ENCODE data around the gene SLC17A9.

The SLC17A9 gene

DNA sequence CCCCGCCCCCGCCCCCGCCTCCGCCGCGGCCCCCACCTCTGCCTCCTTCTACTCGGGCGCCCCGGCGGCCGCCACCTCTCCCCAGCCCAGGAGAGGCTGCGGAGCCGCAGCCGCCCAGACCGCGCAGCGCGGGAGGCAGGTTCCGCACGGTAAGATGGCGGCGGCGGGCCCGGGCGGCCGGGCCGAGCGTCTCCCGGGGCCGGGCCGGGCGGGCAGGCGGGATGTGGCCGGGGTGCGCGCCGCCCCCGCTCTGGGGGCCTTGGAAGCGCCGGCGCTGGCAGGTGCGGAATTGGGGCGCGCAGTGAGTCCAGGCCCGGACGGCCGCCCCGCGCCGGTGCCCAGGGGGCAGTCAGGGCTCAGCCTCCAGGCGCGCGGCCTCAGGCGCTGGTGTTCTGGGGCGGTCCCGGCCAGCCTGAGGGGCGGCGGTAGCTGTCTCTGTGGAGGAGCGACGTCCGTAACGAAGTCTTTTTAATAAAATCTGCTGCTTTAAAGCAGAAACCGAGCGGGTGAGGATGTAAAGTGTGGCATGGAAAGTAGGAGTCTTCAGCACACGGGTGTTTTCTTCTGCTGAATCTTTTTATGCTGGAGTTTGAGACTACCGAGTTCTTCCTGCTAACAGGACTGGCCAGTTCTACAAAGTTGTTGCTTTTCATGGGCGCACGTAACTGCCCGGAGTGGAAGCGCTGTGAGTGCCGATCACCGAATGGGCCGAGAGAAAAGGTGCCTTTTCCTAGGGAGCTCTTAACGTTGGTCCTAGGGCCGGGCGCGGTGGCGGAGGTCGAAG, 14.2 kb upstream of the SLC17A9 start, which contains the start of gene GID8:
Gene GID8 (plus strand): TSS at position 43 of the 784 bp plus-strand sequence. CDS start 3,356 bp downstream, outside the sequence.
- peak; percentile 60 for DNase-seq (ENCODE audit: low read depth)

DNA sequence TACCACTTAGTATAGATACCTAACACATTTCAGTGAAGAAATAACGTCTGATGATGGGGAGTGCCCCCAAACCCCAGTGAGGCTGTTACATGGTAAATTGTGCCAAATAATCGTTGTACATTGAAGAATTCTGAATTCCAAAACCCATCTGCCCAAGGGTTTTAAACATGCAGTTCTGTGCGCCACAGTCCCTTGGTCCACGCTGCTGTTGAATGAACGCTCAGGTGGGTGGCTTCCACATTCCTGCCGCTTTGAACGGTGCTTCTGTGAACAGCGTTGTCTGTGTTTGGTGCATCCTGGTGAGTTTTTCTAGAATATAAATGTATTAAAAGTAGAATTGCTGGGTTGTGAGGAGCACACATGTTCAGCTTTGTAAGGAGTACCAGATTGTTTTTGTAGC, 11.6 kb upstream of the SLC17A9 start:
- no peak for DNase-seq (ENCODE audit: low read depth)

DNA sequence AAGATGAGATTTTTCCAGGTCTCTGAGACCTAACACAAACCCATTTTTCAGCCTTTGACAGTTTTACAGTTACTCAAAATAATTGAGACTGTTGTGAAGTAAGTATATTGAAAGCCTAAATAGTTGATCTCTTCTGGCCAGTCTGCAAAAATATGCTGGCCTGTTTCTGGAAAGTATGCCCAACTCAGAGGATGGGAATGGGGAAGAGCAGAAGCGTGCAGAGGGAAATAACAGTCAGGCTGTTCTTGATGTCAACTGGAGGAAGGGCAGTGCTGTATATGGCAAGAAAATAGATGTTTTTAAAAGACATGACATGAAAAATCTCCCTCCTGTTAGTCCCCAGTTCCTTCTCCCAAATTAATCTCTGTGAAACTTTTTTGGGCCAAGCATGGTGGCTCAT, 10.7 kb upstream of the SLC17A9 start:
- peak; percentile 33 for DNase-seq (ENCODE audit: low read depth)

DNA sequence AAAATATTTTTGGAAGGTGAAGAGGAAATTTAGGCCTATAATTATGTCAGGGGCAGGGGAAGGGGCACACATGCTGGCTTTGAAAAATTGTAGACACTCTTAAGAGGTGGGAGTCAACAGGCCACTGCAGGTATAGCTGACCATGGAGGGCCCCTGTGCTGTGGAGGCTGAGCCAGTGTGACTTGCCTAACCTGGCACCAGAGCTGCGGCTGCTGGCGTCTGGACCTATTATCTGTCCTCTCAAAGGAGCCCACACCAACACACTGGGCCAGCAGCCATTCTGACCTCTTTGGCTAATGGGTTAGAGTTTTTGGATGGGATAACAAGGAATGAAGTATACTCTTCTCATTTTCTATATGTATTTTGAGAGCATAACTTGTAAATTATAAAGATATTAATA, 10.1 kb upstream of the SLC17A9 start:
- DNase-seq (ENCODE audit: low read depth), result no peak

DNA sequence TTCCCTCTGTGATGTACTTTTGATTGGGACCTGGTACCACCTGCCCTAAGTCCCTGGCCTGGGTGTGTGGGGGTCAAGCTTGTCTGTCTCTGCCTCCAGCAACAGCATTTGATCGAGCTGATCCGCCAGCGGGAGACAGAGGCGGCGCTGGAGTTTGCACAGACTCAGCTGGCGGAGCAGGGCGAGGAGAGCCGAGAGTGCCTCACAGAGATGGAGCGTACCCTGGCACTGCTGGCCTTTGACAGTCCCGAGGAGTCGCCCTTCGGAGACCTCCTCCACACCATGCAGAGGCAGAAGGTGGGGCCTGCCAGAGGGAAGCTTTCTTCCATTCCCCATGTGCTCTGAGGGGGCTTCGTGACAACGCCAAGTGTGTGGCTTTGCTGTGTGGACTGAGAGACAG, 9.1 kb upstream of the SLC17A9 start:
- DNase-seq (ENCODE audit: low read depth), result no peak

DNA sequence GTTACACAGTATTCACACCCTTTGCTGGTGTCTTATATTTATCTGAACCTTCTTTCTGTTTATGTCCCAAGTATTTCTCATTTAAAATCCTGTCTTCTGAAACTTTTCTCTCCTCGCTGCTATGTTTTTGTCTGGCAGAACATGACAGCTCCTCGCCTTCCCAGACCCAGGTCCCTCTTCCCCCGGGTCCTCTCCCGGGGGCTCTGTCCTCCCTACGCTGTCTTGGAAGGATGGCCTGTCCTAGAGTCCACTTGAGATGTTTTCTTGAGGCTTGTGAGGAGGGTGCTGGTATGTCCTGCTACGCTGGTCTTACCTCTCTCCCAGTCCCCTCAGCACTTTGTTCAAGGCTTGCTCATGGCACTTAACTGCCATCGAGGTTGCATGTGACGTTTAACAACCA, 8.3 kb upstream of the SLC17A9 start:
- DNase-seq (ENCODE audit: low read depth), result no peak

DNA sequence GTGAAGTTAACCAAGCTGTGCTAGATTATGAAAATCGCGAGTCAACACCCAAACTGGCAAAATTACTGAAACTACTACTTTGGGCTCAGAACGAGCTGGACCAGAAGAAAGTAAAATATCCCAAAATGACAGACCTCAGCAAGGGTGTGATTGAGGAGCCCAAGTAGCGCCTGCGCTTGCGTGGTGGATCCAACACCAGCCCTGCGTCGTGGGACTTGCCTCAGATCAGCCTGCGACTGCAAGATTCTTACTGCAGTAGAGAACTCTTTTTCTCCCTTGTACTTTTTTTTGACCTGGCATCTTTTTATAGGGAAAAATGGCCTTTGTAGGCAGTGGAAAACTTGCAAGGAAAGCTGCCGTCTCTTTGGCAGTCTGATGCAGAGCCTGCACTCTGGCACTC, 7.8 kb upstream of the SLC17A9 start:
- DNase-seq (ENCODE audit: low read depth), result no peak

DNA sequence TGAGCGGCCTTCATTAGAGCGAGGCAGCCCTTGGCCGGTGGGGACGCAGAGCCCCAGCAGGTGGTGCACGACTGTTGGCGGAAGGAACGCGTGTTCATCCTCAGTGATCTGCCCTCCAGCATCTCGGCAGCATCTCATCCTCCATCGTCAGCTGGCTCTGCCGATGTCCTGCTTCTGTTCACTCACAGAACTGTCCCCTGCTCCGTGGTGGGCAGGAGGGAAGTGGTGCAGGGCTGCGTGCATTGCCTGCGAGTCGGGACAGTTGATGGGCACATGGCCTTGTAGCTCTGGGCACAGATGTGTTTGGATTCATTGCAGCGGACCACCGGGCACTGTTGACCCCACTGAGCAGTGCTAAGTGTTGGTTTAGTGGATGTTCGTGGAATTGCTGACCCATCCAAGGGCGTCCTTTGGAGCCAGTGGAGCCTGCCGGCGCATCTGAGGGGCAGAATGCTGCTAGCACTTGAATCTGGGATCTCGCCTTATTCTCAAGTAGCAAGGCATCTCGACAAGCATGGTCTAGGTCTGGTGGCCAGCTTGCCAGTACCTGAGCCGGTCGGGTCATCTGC, 6.7 kb upstream of the SLC17A9 start:
- no peak for DNase-seq (ENCODE audit: low read depth)

DNA sequence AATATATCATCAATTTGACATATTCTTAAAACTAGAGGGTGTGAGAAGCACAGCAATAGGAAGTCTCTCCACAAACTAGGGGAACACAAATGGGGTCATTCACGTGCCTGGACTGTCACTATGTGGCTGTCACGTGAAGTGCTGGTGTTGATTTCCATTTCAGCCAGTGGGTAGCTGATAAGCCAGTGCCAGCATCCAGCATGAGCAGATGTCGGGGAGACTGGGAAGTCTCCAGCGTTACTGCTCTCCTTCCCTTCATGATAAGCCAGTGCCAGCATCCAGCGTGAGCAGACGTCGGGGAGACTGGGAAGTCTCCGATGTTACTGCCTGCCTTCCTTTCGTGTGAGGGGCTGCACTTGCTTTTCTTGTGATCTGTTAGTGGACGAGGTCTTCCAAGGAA, 5.6 kb upstream of the SLC17A9 start:
- no peak for DNase-seq (ENCODE audit: low read depth)

DNA sequence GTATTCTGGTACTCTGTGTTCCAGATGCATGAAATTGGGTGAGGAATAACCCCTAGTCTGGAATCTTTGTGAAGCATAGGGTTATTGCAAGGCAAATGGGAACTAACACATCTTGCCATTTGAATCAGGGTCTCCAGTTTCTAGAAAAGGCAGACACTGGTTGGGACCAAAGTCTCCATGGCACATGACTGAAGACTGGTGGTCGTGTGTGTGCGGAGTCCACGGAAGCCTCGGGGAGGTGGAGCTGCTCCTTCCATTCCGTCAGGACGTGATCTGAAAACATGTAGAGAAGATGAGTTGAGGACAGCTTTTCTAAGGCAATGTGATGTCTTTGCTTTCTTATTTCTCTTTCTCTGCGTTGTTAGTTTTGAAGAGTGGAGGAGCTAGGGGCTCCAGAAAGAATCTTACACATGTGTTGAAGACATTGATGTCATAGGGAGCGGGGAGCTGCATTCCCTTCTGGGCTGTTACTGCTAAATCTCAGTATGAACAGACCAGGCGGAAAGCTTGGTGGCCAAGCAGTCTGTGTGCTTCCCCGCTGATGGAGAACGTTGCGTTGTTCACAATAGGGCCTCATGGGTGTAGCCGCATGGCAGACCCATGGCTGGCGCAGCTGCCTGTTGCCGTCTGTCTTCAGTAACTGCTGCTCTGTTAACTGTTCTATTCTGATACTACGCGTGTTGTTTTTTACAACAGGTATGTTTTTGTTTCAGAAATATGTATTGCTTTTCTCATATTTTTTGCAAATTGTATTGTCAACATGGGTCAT, 4.8 kb upstream of the SLC17A9 start:
- DNase-seq (ENCODE audit: low read depth), result no peak

DNA sequence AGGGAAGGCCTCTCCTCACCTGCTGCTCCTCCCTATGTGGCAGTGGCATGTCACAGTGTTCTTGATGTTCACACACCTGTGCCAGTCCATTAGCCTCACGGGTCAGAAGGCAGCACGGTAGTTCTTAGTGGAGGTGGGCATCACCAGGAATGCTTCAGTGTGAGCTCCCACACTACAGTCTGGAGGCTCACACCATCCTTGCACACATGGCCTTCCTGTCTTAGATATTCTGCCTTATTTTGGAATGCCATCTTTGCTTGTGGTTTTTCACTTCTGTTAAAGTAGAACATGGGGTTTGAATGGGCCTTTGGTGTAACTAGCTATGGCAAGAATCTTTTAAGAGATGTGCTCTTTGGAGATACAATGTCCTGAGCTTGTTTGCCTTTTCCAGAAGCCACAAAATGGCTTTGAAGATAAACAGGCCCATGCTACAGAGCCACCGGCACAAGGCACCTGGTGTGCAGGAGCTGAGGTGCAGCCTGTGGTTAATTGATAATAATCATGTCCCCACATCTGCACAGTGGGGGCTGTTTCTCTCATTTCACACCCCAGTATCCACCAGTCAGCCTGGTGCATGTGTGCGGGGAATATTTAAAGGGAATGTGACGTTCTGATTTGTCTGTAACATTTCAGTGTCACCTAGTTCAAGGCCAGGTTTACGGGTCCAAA, 3.2 kb upstream of the SLC17A9 start:
- DNase-seq (ENCODE audit: low read depth), result no peak

DNA sequence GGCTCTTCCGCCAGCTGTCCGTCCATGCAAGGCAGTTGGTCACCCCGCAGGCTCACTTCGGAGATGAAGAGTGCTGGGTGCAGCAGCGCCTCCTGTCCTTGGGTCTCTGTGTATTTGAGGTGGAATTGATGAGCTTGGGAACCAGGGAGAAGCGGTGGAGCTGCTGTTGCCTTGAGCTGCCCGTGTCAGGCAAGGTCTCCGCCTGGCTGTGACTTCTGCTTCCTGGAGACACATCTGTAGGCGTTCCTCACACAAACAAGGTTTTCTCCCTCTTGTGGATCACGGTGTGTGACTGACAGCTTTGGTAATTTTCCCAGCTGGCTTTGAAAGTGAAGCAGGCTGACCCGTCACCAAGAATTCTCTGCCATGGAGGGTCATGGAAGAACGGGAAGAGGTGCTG, 2.5 kb upstream of the SLC17A9 start:
- DNase-seq (ENCODE audit: low read depth), result no peak

DNA sequence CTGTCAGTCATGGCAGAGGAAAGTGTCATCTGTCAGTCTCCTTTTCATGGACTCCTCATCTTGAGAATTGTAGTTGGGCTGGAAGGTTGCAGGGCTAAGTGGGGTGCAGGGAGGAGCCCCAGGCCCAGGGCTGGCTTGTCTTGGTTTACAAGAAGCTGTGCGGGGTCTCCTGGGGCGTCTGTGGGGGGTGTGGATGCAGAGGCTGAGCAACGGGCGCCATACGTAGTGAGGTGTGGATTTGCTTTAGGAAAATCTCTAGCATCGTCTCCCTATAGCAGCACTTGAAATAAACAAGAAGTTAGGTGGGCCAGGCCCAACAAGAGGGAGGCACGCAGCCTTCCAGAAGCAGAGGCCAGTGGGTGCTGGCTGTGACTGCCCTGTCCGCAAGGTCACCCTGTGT, 1.8 kb upstream of the SLC17A9 start:
- DNase-seq (ENCODE audit: low read depth), result no peak

DNA sequence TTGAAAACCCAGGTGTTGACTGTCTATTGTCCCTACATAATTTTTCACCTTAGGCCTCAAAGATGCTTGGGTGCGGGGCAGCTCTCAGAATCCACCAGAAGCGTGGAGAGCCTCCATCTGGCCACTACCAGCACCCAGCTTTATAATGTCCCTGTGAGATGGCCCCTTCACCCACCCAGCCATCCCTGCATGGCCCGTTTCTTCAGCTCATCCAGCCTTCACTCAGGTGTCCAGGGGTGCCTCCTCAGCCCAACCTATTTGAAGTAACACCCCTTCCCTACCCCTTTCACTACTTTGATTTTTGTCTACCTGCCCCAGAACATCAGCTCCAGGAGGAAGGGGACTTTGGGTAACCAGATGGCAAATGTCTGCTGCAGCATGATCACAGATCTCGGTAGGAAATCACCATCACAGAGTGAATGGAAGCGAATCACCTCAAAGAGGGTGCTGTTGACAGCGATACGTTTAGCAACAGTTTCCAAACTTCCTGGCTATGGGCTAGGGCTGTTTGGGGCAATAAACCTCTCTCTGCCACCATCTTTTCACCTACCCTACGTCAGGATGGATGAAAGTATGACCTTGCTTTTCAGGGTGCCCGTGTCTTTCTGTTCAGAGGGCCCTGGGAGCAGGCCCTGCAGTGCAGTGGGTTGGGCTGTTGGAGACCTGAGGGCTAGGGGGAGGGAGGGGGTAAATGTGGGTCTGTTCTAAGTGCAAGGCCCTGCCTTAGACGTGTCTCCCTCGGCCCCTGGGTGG, 1.2 kb upstream of the SLC17A9 start:
- no peak for DNase-seq (ENCODE audit: low read depth)

DNA sequence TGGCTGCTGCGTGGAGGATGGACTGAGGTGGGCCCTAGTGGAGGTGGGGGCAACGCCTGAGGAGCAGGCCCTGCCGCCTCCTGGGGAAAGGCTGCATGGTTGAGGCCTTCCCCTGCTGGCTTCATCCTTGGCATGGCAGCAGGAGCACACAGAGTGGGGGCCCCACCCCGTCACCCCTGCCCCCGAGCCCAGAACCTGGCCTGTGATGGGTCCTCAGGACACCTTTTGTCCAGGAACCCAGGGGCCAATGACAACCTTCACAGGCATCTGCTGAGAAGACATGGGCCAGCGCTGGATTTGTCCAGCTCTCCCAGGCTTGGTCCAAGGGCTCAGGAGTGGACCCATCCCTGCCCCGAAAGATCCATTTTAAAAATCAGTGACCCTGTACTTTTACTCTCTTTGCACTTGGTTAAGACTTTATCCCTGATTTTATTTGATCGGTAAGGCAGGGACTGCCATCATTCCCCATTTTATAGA, 575 bp upstream of the SLC17A9 start:
- no peak for DNase-seq (ENCODE audit: low read depth)

DNA sequence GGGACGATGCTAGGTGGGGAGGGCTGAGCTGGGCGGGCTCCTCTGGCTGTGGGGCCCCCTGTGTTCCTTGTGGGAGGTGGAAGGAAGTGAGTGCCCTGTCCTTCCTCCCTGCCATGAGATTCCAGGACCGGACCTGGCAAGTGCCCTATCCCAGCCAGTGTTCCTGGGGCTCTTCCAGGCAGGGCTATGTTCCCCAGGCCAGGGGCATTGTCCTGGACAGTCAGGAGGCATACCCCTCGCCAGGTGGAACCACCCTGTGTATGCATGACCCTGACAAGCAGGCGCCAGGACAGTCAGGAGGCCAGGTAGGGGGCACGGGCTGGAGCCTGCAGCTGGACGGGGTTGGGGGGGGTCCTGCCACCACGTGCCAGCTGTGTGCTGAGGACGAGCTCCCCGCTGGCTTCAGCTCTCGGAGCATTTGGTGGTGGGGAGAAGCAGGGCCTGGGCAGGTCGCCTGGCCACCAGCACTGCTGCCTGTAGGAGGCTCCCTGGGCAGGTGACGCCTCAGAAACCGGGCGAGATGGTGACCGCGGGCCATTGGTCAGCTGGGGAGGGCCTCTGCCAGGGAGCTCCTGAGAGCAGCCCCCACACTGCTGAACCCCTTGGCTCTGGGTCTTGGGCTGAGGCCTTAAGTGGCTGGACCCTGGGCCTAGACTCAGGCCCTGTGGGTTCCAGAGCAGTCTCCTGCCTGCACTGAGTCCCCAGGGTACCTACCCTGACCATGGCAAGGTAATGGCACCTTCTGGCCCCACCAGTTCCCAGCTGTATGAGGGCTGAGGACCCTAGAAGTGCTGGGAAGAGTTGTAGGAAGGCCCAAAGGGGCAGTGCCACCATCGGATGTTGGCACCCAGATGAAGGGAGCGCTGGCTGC, 694 bp downstream of the SLC17A9 start:
- no peak for DNase-seq (ENCODE audit: low read depth)

DNA sequence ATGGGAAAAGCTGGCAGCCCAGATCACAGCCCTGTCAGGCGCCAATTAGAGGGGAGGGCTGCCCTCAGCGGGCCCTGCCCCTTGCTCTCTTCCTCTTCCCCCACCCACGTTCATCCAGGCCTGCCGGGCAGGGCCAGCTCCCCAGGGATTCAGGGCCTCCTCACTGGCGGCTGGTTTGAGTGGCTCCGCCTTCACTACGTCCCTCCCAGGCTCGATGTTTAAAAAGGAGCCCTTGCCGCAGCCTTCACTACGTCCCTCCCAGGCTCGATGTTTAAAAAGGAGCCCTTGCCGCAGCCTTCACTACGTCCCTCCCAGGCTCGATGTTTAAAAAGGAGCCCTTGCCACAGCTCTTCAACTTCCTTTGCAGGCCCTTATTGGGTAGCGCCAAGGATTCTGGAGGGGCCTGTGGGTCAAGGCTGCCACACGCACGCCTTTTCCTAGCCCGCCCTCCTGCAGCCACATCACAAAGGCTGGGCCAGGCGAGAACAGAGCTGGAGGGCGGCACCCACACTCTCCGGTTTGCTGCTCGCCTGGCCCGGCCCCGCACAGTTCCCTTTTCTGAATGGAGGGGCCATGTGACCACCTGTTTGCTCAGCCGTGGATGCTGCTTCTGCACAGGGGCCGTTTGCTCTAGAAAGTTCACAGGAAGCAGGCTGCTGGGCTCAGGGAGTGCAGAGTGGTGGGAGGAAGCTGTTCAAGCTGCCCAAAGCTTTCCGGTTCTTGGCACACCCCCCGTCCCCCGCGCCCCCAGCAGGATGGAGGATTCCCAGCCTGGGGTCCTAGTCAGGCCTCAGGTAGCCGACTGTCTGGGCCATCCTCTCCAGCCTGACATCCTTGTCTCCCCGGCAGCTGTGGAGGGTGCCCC, 1.6 kb downstream of the SLC17A9 start:
- peak; percentile 79 for DNase-seq (ENCODE audit: low read depth)

DNA sequence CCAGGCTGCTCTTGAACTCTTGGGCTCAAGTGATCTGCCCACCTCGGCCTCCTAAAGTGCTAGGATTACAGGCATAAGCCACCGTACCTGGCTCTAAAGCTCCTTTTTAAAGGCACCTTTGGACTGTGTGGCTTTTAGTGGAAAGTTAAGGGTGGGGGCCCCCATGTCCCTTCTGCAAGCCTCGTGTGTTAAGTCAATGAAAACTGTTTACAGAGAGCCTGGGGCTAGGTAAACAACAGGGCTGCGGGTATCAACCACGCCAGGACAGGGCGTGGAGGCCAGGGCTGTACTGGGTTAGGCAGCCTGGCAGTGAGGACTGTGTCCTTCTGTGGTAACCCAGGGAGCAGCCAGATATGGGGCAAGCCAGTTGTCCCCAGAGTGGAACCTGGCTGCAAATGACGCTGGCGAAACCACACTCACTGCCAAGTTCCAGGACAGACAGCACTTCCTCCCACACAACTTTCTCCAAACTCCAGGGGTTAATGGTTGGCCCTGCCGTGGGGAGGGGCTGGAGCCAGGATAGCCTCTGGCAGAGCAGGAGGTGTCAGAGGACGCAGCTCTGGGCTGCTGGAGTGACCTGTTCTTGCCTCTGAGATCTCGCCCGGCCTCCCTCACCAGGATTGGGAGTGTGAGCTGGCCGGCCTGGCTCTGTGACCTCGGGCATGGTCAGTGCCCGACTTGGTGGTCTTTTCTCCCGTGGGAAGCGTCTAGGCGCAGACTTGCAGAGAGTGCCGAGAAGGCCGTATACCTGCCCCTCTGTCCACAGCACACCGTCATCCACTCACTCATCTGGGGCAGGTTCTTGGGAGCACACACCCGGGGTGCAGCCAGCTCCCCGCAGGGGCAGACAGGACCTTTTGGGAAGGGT, 3.2 kb downstream of the SLC17A9 start:
- DNase-seq (ENCODE audit: low read depth), result no peak
